ENCODE measurements around the gene SOST. TPM values are rescaled to one million over a fixed set of nuclear protein-coding genes. Genes with fewer than 3 reads are reported as not detected.

SOST gene
- total RNA-seq, 4 donors from 2014 or later = 0.49 to 1.5 TPM; not detected in 2

DNA sequence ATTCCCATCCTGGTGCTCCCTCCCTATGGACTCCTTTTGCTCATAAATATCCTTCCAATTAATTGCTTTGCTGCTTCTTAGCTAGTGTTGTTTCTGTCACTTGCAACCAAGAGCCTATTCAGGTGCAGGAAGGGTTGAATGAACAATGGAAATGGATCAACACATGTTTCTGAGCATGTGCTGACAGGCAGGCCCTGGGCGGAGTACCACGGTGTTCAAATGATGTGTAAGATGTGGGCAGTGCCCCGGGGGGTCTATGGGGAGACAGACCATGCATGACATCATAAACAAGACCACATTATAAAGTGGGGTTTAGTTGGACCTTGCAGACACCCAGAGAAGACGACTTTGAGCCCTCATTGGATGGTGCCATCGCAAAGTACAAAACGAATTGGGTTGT lies 48.5 kb downstream of the SOST start:
- intact Hi-C loops (cut with DNase I; ENCODE audit: low total_unique reads) = no loop called here
- WGBS, 2 donors = 62 to 77% methylated on average over 6 of the region's 6 CpGs
- DNase-seq (ENCODE audit: low spot score in 2 of 2) = no peak
- TF ChIP-seq, protein P1, sequence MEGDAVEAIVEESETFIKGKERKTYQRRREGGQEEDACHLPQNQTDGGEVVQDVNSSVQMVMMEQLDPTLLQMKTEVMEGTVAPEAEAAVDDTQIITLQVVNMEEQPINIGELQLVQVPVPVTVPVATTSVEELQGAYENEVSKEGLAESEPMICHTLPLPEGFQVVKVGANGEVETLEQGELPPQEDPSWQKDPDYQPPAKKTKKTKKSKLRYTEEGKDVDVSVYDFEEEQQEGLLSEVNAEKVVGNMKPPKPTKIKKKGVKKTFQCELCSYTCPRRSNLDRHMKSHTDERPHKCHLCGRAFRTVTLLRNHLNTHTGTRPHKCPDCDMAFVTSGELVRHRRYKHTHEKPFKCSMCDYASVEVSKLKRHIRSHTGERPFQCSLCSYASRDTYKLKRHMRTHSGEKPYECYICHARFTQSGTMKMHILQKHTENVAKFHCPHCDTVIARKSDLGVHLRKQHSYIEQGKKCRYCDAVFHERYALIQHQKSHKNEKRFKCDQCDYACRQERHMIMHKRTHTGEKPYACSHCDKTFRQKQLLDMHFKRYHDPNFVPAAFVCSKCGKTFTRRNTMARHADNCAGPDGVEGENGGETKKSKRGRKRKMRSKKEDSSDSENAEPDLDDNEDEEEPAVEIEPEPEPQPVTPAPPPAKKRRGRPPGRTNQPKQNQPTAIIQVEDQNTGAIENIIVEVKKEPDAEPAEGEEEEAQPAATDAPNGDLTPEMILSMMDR (IDR thresholded peaks at IDR 0.05) = no peak
- no peak for TF ChIP-seq POLR2A (IDR thresholded peaks at IDR 0.05)
- H3K4me3 ChIP-seq (ENCODE audit: low read depth, poor library complexity, severe bottlenecking) = no peak overlapping the region

DNA sequence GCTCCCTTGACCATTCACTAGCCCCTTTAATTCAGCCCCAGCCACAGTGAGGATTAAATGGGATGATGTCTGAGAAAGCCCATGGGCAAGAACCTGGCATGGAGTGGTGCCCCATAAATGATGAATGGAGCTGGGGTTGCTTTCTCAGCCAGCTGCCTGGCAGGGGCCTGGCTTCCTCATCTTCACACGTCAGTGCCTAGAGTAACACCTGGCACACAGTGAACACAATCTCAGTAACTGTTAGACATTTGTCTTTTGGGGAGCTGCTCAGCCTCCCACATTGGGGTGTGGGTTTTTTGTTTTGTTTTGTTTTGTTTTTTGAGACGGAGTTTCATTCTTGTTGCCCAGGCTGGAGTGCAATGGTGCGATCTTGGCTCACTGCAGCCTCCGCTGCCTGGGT lies 49.4 kb downstream of the SOST start:
- DNase-seq (ENCODE audit: low spot score in 2 of 2) = no peak
- intact Hi-C loops (cut with DNase I; ENCODE audit: low total_unique reads) = no loop called here
- 75 to 92% methylated on average over 4 of the region's 4 CpGs for WGBS, 2 donors
- no peak overlapping the region for H3K4me3 ChIP-seq (ENCODE audit: low read depth, poor library complexity, severe bottlenecking)
- TF ChIP-seq POLR2A (IDR thresholded peaks at IDR 0.05) = no peak
- TF ChIP-seq, protein P1 (IDR thresholded peaks at IDR 0.05) = no peak

DNA sequence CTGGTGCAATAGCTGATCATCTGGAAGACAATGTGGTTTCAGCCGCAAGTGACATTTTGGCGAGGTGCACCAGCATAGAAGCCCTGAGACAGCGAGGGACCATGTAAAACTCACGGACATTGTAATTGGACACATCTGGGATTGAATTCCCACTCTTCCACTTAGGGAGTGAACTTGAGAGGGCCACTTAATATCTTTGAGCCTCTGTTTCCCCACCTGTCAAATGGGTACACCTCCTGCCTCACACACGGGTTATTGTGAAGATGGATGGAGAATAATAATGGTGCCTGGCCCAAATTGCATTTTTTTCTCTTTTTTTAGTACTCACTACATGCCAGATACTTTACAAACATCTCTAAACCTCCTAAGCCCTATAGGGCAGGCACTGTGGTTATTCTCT lies 51.4 kb downstream of the SOST start:
- WGBS, 2 donors = 48 to 52% methylated on average over 5 of the region's 5 CpGs
- no peak for TF ChIP-seq POLR2A (IDR thresholded peaks at IDR 0.05)
- intact Hi-C loops (cut with DNase I; ENCODE audit: low total_unique reads) = no loop called here
- DNase-seq (ENCODE audit: low spot score in 2 of 2) = no peak
- H3K4me3 ChIP-seq (ENCODE audit: low read depth, poor library complexity, severe bottlenecking) = no peak overlapping the region

DNA sequence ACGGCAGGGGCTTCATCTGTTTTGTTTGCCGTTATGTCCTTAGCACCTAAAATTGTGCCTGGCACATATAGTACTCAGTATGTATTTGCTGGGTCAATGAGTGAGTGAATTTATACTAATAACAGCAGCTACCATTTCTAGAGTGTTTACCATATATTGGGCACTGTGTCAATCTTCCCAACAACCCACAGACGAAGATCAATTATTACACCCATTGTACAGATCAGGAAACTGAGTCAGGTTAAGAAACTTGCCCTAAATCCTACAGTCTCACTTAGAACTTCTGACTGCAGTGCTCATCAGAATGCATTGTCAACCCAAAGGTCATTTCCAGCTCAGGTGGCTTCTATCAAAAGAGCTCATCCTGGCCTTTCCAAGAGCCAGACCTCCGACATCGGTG lies 52.4 kb downstream of the SOST start:
- 75% methylated on average over 5 of the region's 5 CpGs for WGBS, 2 donors
- H3K4me3 ChIP-seq (ENCODE audit: low read depth, poor library complexity, severe bottlenecking) = no peak overlapping the region
- intact Hi-C loops (cut with DNase I; ENCODE audit: low total_unique reads) = no loop called here
- DNase-seq (ENCODE audit: low spot score in 2 of 2) = no peak
- no peak for TF ChIP-seq POLR2A (IDR thresholded peaks at IDR 0.05)
- TF ChIP-seq, protein P1 (IDR thresholded peaks at IDR 0.05) = no peak

Other genes starting within 250 kb of the SOST start
- gene ETV4, start 212.5 kb downstream of the SOST start, total RNA-seq = 1 to 10 TPM; 3.7 to 8.8 (median 6.5) TPM
- 1 to 10 TPM; 1.9 to 7.9 (median 3.7) TPM for gene MEOX1, start 96.9 kb downstream of the SOST start, total RNA-seq
- 10 to 100 TPM; 33.2 to 44.1 (median 37.9) TPM for gene DUSP3, start 20.2 kb upstream of the SOST start, total RNA-seq
- under 1 TPM in 1 of 4 donors, not detected in 3; 0.30 TPM for gene CFAP97D1, start 21.6 kb upstream of the SOST start, total RNA-seq
- 1 to 10 TPM; 1.9 to 8.9 (median 6.3) TPM for gene MPP3, start 74.4 kb upstream of the SOST start, total RNA-seq
- 1 to 10 TPM; 6.2 to 9.7 (median 9.0) TPM for gene CD300LG, start 88.4 kb upstream of the SOST start, total RNA-seq
- gene MPP2, start 148.7 kb upstream of the SOST start, total RNA-seq = 10 to 100 TPM in 1 of 4 donors, 1 to 10 TPM in 2, under 1 TPM in 1; 0.42 to 10.7 (median 3.7) TPM
- gene PPY, start 183.7 kb upstream of the SOST start, total RNA-seq = not detected
- gene PYY, start 195.1 kb upstream of the SOST start, total RNA-seq = not detected
- 1 to 10 TPM; 3.2 to 4.9 (median 3.6) TPM for gene NAGS, start 245.8 kb upstream of the SOST start, total RNA-seq